ENCODE results near the gene KLK13. TPM values are rescaled to one million over a fixed set of nuclear protein-coding genes. Genes with fewer than 3 reads are reported as not detected.

KLK13 gene
- total and polyA plus RNA-seq, 2 donors from 2014 or later, result not detected

DNA sequence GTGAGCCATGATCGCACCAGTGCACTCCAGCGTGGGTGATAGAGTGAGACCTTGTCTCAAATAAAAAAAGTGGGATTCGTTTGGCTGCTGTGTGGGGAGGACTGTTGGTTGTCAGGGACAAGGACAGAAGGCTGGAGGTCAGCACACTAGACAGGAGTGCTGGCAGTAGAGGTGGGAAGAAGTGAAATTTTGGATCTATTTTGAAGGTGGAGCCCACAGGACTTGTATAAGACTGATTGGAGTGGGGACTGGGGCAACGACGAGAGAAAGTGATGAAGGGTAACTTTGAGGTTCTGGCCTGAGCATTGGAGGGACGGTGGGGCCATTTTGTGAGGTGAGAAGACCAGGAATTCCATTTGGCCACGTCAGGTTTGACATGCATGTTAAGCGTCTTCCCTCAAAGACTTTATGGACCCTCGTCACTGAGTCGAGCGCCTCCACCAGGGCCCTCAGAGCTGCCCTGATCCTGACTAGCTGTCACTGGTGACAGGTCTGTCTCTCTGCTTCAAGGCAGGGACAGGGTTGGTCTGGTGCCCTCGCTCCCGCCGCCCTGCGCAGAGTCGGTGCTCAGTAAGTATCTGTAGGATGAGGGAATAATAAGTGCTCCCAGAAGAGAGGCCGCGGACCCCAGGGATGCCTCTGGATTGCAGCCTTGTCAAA lies 42.6 kb upstream of the KLK13 start:
- H3K9me3 ChIP-seq (ENCODE audit: control insufficient read depth in 2 of 3, insufficient read depth in 1 of 3, low read length in 3 of 3), result no peaks in the 10 kb centered on the region
- peaks cover 0 to 12% (median 8%) of the 10 kb centered on the region in 3 donors for H3K4me1 ChIP-seq (ENCODE audit: control insufficient read depth in 2 of 3, insufficient read depth in 2 of 3, low read depth in 1 of 3, low read length in 3 of 3)
- FAIRE-seq, result no peak
- no peak for DNase-seq
- H3K9ac ChIP-seq (ENCODE audit: low read length in 3 of 3), result peak overlapping the region; percentile 78 to 88 (median 85)
- peaks cover 0 to 5% (median 2%) of the 10 kb centered on the region in 3 donors for H3K36me3 ChIP-seq (ENCODE audit: control insufficient read depth in 2 of 3, insufficient read depth in 3 of 3, low read length in 3 of 3)
- intact Hi-C loops (cut with DNase I), result no loop called here
- no peaks in the 10 kb centered on the region for H3K27me3 ChIP-seq (ENCODE audit: control insufficient read depth, insufficient read depth, low read length)
- H3K4me3 ChIP-seq (ENCODE audit: low read length in 3 of 3), result peak overlapping the region; percentile 68 to 97 (median 86)
- H3K27ac ChIP-seq (ENCODE audit: low read depth in 2 of 2, low read length in 2 of 2), result peak overlapping the region; percentile 23 to 43
- TF ChIP-seq, protein P1, sequence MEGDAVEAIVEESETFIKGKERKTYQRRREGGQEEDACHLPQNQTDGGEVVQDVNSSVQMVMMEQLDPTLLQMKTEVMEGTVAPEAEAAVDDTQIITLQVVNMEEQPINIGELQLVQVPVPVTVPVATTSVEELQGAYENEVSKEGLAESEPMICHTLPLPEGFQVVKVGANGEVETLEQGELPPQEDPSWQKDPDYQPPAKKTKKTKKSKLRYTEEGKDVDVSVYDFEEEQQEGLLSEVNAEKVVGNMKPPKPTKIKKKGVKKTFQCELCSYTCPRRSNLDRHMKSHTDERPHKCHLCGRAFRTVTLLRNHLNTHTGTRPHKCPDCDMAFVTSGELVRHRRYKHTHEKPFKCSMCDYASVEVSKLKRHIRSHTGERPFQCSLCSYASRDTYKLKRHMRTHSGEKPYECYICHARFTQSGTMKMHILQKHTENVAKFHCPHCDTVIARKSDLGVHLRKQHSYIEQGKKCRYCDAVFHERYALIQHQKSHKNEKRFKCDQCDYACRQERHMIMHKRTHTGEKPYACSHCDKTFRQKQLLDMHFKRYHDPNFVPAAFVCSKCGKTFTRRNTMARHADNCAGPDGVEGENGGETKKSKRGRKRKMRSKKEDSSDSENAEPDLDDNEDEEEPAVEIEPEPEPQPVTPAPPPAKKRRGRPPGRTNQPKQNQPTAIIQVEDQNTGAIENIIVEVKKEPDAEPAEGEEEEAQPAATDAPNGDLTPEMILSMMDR (IDR thresholded peaks at IDR 0.05; ENCODE audit: borderline replicate concordance, extremely low read depth, insufficient read depth), result no peak

DNA sequence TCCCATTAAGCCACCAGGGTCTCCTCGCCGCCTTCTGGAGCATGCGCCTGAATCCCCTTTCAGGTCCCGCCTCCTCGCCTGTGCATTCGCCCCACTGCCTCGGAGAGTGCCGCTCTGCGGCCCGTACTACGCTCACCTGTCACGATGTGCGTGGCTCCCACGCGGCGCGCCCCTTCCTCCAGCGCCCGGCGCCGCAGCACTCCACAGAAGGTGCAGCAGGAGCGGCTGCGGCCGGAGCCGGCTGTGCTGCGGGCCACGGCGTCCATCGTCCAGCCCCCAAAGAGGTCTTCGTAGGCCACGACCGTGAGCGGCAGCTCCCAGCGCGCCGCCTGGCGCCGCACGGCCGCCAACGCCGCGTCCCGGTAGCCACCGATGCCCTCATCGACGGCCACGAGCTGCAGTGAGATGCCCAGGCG lies 39.0 kb upstream of the KLK13 start:
- peaks cover 0 to 10% (median 5%) of the 10 kb centered on the region in 3 donors for H3K36me3 ChIP-seq (ENCODE audit: control insufficient read depth in 2 of 3, insufficient read depth in 3 of 3, low read length in 3 of 3)
- TF ChIP-seq, protein P1 (IDR thresholded peaks at IDR 0.05; ENCODE audit: borderline replicate concordance, extremely low read depth, insufficient read depth), result no peak

DNA sequence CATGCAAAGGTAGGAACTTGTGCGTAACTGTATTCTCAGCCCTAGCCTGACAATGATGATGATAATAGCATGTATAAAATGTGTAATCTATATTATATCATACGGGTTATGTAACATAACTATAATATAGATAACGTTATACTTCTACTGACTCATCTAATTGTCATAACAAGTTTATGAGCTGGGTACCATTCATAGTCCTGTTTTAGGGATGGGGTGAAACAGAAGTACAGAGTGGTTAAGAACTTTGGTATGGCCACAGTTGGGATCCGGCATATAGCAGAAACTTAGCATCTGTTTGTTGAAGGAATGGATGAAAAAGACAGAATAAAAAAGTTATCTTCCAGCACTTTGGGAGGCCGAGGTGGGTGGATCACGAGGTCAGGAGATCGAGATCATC lies 38.1 kb upstream of the KLK13 start:
- H3K9ac ChIP-seq (ENCODE audit: low read length in 3 of 3), result no peak overlapping the region
- no peaks in the 10 kb centered on the region for H3K27me3 ChIP-seq (ENCODE audit: control insufficient read depth, insufficient read depth, low read length)
- no peak overlapping the region for H3K27ac ChIP-seq (ENCODE audit: low read depth in 2 of 2, low read length in 2 of 2)
- peaks cover 0 to 10% (median 5%) of the 10 kb centered on the region in 3 donors for H3K36me3 ChIP-seq (ENCODE audit: control insufficient read depth in 2 of 3, insufficient read depth in 3 of 3, low read length in 3 of 3)
- no peaks in the 10 kb centered on the region for H3K9me3 ChIP-seq (ENCODE audit: control insufficient read depth in 2 of 3, insufficient read depth in 1 of 3, low read length in 3 of 3)
- no peak for DNase-seq
- FAIRE-seq, result no peak
- peaks cover 0 to 9% (median 8%) of the 10 kb centered on the region in 3 donors for H3K4me1 ChIP-seq (ENCODE audit: control insufficient read depth in 2 of 3, insufficient read depth in 2 of 3, low read depth in 1 of 3, low read length in 3 of 3)
- intact Hi-C loops (cut with DNase I), result no loop called here
- no peak overlapping the region for H3K4me3 ChIP-seq (ENCODE audit: low read length in 3 of 3)
- TF ChIP-seq, protein P1 (IDR thresholded peaks at IDR 0.05; ENCODE audit: borderline replicate concordance, extremely low read depth, insufficient read depth), result no peak

More for the DNA sequence above, 39.0 kb upstream of the KLK13 start:
- Histone ChIP-seq H3K9me3 (ENCODE audit: control insufficient read depth in 2 of 3, insufficient read depth in 1 of 3, low read length in 3 of 3) (no peaks in the 10 kb centered on the region), H3K4me3 (ENCODE audit: low read length in 3 of 3) (no peak overlapping the region), H3K9ac (ENCODE audit: low read length in 3 of 3) (no peak overlapping the region), H3K4me1 (ENCODE audit: control insufficient read depth in 2 of 3, insufficient read depth in 2 of 3, low read depth in 1 of 3, low read length in 3 of 3) (peaks cover 0 to 12% (median 8%) of the 10 kb centered on the region in 3 donors), H3K27me3 (ENCODE audit: control insufficient read depth, insufficient read depth, low read length) (no peaks in the 10 kb centered on the region), H3K27ac (ENCODE audit: low read depth in 2 of 2, low read length in 2 of 2) (no peak overlapping the region)
- intact Hi-C loops (cut with DNase I), result no loop called here
- FAIRE-seq, result no peak
- DNase-seq, result peak in 4 of 5 donors; percentile 48 to 68 (median 59)

All from kidney (tissue), 14 donors.